Measurements from ENCODE around the gene NKPD1.
A peak's percentile ranks its signal among the peaks of the same experiment; 100 is the strongest.

NKPD1 gene

DNA sequence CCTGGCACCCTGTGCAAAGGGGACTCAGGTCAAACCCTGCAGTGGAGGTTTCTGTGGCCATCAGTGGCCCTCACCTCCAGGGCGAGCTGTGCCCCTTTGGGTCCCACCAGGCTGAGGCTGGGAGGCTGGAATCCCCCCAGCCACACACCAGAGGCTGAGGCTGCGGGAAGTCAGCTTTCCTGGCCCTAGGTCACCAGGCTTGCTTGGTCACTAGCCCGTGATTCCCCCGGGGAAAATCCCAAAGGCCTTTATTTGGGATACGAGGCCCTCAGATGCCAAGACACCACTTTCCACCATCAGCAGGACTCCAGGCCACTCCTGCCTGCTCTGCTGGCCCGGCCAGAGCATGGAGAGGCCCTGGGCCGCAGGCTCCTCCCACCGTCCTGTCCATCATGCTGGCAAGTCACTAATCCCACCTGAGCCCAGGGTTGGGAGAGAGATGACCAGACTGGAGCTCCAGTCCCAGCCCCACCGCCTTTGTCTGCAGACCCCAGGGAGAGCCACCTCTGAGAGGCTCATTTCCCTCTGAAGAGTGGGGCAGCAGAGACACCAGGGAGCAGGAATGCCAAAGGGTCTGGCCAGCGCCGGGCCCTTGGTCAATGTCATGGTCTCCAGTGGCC is 4.7 kb downstream of the NKPD1 start:
- in situ Hi-C loops (cut with MboI; ENCODE audit: low sequenced_read_pairs, unreplicated experiment) = no loop called here
- no peak for DNase-seq (ENCODE audit: low spot score)
- TF ChIP-seq, protein P1, sequence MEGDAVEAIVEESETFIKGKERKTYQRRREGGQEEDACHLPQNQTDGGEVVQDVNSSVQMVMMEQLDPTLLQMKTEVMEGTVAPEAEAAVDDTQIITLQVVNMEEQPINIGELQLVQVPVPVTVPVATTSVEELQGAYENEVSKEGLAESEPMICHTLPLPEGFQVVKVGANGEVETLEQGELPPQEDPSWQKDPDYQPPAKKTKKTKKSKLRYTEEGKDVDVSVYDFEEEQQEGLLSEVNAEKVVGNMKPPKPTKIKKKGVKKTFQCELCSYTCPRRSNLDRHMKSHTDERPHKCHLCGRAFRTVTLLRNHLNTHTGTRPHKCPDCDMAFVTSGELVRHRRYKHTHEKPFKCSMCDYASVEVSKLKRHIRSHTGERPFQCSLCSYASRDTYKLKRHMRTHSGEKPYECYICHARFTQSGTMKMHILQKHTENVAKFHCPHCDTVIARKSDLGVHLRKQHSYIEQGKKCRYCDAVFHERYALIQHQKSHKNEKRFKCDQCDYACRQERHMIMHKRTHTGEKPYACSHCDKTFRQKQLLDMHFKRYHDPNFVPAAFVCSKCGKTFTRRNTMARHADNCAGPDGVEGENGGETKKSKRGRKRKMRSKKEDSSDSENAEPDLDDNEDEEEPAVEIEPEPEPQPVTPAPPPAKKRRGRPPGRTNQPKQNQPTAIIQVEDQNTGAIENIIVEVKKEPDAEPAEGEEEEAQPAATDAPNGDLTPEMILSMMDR (IDR thresholded peaks at IDR 0.05; ENCODE audit: borderline replicate concordance, control extremely low read depth, extremely low read depth, insufficient read depth, missing control alignments) = no peak

DNA sequence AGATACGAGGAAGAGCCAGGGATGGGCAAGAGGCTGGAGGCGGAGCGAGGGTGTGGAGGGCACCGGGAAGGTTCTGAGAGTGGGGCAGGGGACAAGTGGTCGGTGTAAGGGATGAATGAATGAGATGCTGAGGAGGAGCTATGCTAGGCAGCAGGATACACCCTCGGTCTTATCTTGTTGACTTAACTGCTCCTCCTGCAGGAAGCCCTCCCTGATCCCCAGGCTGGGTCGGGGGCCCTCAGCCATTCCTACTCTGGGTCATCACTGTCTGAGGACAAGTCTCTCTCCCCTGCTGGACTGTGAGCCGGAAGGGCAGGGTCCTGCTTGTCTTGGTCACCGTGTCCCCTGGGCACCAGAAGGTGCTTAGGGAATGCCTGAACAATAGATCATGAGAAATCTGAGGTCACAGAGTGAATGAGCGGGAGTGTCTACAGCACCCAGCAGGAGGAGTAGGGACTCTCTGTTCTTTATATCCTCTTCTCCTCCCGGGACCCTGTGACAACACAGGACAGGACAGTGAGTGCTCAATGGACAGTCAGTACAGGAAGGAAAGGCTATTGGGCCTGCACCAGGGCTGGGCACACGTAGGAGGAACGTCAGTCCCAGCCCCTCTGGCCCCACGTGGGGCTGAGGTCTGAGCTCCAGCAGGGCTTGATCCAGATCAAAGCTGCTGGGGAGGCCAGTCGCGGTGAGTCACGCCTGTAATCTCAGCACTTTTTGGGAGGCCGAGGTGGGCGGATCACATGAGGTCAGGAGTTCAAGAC is 6.5 kb downstream of the NKPD1 start:
- TF ChIP-seq, protein P1 (IDR thresholded peaks at IDR 0.05; ENCODE audit: borderline replicate concordance, control extremely low read depth, extremely low read depth, insufficient read depth, missing control alignments) = no peak
- peak; percentile 37 for DNase-seq (ENCODE audit: low spot score)
- in situ Hi-C loops (cut with MboI; ENCODE audit: low sequenced_read_pairs, unreplicated experiment) = no loop called here

DNA sequence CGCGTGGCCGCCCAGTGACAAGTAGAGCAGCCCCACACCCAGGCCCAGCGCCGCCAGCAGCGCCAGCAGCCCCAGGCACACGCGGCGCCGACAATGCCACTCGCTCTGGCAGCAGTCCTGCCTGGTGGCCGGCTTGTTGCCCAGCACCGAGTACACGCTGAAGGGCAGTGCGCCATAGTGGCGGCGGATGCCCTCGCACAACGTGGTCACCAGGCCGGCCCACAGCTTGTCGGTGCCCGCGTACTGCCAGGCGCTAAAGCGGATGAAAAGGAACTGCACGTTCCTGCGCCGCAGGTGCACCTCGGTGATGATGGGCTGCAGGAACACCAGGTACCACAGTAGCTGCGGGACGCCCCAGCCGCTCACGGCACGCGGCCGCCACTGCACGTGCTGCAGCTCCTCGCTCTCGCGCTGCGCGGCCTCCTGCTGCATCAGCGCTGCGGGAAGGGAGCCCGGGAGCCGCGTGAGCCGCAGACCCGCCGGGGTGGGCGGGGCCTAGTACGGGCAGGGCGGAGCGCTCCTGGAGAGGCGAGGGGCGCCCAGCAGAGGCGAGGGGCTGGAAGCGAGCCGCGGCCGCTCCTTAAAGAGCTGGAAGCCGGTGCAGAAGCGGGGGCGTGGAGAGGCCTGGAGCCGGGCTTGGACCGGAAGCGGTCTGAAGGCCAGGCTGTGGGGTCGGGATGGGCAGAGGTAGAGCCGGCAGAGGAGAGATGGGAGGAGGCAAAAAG is 7.3 kb downstream of the NKPD1 start:
- TF ChIP-seq, protein P1 (IDR thresholded peaks at IDR 0.05; ENCODE audit: borderline replicate concordance, control extremely low read depth, extremely low read depth, insufficient read depth, missing control alignments) = no peak
- in situ Hi-C loops (cut with MboI; ENCODE audit: low sequenced_read_pairs, unreplicated experiment) = no loop called here
- peak; percentile 55 for DNase-seq (ENCODE audit: low spot score)

DNA sequence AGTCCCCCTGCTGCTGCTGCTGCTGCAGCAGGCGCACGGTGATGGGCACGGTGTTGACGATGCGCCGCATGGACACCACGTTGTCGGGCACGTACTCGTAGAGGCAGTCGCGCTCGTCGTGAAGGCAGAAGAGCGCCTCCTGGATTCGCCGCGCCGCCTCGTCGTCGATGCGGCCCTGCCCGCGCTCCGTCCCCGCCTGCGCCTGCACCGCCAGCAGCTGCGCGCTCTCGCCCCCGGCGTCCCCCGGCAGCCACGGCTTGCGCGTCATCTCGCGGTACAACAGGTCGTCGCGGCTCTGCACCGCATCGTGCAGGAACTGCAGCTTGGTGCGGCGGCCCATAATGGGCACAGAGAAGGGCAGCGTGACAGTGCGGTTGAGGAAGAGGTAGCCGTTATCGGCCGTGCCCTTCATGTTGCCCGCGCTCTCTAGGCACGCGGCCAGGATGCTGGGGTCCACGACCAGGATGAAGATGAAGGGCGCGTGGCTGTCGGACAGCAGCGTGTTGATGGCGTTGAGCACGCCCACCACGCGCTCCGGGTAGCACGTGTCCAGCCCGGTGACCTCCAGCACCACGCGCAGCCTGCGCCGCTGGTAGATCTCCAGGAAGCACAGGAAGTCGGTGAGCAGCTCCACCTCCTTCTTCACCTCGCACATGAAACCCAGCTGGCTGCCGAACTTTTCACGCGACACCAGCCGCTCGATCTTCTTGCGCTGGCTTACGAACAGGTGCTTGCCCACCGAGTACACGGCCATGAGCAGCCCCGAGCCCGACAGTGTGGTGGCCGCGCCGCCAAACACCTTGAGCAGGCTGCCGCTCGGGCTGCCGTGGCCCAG is 8.1 kb downstream of the NKPD1 start:
- TF ChIP-seq, protein P1 (IDR thresholded peaks at IDR 0.05; ENCODE audit: borderline replicate concordance, control extremely low read depth, extremely low read depth, insufficient read depth, missing control alignments) = no peak
- peak; percentile 72 for DNase-seq (ENCODE audit: low spot score)
- in situ Hi-C loops (cut with MboI; ENCODE audit: low sequenced_read_pairs, unreplicated experiment) = no loop called here

DNA sequence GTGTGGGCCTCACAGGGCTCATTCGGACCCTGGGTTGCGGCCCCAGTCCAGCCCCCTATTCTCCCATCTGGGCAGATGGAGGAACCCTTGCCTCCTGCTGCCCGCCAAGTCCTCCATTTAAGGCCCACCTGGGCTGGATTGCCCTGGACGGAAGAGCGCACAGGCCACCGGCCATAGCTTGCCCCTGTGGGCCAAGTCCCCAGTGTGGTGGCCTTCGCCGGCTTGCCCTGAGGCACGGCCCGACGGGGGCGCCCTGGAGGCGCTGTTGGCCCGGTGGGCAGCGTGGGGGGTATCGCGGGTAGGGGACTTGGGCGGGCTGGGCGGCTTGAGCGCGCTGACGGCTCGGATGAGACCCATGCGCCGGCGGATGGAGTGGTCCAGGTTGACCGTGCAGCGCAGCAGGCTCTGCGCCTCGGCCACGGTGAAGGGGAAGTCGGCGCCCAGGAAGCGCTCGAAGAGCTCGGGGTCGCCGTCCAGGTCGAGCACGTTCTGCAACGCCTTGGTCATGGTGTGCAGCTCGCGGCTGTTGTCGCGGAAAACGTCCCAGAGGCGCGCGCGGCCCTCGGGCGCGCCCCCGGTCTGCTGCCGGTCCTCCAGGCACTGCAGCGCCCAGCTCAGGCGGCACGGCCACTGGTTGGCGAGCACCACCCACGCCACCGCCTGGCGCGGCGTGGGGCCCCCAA is 8.8 kb downstream of the NKPD1 start:
- TF ChIP-seq, protein P1 (IDR thresholded peaks at IDR 0.05; ENCODE audit: borderline replicate concordance, control extremely low read depth, extremely low read depth, insufficient read depth, missing control alignments) = no peak
- in situ Hi-C loops (cut with MboI; ENCODE audit: low sequenced_read_pairs, unreplicated experiment) = no loop called here
- no peak for DNase-seq (ENCODE audit: low spot score)

Measured in GM13976 (cell line).